GM23248 (cell line): ENCODE measurements around the gene FRMD3.

Experiments used
- EZH2 ChIP-seq: fragments of 200-600 bp; sonication (generic); IDR thresholded peaks from 2 replicates; pipeline ENCODE4 v1.6.1; 2018; ENCODE audit warnings: antibody characterized with exemption, mild to moderate bottlenecking; ENCODE audit not compliant: insufficient read depth, poor library complexity, severe bottlenecking
- EZH2phosphoT487 ChIP-seq: fragments of 200-600 bp; sonication (generic); IDR thresholded peaks from 2 replicates; pipeline ENCODE4 v1.6.1; 2018; ENCODE audit warnings: antibody characterized with exemption, moderate library complexity, mild to moderate bottlenecking, low read depth; ENCODE audit not compliant: insufficient read depth

DNA sequence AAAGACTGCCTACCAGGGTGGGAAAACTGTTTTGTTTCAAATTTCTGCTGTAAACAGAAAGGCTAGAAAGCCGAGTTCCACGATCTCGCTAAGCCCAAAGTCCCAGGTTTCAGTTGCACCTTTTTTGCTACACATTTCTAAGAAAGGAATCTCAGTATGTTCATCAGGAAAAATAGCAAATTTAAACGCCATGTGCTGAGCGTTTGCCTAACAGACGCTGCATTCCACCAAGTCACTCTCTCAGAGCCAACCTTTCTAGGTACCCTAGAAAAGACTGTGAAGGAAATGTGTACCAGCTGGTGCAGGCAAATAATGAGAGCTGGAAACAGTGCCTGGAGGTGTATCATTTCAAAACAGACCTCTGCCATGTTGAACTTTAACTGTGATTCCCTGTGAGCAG is 71.8 kb downstream of the FRMD3 start:
- TF ChIP-seq EZH2phosphoT487 (no peak), EZH2 (no peak)
